GM19351 (cell line): ENCODE measurements around the gene L3MBTL1.
A peak's percentile ranks its signal among the peaks of the same experiment; 100 is the strongest.
"Not testable (repeated sequence)": the region's sequence is repeated elsewhere in the genome, so short reads cannot be mapped to it uniquely, and the experiment has no call there.

ENCODE experiments used
- ATAC-seq: cut with Tn5 transposase; IDR thresholded peaks from one replicate; pipeline ENCODE4 v1.9.1; 2021; ENCODE audit warnings: mild to moderate bottlenecking, moderate library complexity; ENCODE audit not compliant: unreplicated experiment

L3MBTL1 gene

DNA sequence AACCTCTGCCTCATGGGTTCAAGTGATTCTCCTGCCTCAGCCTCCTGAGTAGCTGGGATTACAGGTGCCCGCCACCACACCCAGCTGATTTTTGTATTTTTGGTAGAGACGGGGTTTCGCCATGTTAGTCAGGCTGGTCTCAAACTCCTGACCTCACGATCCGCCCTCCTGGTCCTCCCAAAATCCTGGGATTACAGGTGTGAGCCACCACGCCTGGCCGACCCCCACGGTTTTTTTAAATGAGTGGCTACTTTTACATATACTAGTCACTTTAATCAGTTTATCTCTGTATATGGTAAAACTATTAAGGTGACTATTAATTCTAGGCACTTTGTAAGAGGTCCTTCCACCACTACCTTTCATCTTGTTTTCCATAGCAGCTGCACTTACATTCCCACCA is 5.5 kb upstream of the L3MBTL1 start:
- ATAC-seq, result not testable (repeated sequence)

DNA sequence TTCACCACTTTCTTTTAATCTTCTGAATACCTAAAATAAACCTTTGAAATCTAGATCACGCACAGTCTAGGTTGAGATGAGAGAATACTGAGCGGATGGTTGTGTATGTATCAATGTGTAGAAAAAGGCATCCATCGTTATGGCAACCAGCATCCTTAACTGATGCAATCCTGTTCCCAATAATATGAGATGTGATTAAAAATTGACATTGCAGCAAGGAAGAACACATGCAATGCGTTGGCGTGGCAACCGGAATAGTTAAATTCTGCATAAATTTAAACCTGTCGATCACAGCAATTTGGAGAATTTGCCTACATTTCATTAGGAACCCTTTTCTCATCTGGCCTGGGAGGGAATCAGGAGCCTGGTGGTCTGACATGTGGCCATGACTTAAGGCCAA is 1.3 kb upstream of the L3MBTL1 start:
- no peak for ATAC-seq

DNA sequence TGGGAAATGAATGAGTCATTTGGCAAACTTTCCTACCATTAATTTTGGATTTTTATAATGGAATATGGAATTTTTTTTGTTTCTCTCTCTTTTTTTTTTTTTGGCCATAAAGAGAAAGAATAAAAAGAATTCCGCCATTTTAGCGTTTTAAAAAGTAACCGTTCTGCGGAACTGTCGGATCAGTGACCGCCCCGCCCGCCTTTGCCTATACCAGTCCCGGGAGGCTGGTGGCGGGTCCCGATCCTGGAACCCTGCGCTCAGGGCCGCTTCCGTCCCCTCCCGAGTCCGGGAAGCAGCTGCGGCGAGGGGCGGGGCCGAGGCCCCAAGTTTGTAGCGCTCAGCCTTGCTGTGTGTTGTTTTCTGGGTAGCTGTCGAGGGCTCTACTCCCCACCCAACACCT is 609 bp downstream of the L3MBTL1 start:
- no peak for ATAC-seq

DNA sequence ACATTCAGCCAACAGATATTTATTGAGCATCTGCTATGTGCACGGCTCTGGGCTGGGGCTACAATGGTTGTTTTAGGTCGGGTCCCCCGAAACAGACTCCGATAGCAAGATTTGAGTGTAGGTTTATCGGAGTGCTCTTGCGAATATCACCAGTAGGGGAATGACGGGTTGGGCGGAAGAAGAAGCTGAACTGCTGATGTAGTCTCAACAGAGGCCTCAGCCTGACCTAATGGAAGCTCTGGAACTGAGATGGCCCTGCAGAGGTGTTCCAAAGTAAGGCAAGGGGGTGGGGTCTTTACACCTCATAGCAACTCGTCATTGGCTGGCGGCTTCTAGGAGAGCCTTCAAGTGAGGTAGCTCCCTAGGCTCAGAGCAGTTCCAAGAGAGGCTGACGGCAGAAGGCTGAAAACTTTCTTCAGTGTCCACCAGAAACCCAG is 1.1 kb downstream of the L3MBTL1 start:
- no peak for ATAC-seq

DNA sequence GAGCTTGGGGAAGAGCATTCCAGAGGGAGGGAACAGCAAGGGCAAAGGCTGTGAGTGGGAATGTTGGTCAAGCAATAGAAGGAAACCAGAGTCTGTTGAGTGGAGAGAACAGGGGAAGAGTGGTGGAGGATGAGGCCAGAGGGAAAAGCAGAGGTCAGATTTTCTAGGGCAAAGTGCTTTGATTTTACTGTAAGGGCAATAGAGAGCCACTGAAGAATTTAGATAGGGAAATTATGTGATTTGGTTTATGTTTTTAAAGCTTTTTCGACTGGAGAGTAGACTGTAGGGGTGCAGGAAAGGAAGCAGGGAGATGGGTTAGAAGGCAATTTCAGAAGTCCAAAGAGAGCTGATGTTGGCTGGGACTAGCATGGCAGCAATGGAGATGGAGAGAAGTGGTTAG is 4.4 kb downstream of the L3MBTL1 start:
- no peak for ATAC-seq

DNA sequence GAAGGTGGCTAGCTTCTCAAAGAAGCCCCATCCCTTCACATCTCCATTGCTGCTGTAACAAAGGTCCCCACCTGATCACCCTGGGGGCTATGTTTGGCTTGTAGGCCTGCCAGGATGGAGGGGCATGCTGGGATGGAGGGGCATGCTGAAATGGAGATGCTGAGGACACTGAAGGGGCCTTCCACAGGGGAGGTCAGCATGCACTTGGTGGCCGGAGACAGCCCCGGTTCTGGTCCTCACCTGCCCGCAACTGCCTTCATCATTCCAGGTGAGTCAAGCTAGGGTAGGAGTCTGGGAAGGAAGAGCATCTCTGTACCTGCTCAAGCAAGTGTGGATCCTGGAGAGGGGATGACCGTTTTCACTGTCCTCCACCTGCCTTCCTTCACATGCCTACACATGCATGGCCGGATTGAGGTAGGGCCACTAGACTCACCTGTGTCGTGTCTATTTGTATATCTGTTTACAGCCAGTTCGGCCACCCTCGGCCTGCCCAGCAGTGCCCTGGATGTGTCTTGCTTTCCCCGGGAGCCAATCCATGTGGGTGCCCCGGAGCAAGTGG is 6.0 kb downstream of the L3MBTL1 start:
- peak; percentile 7 for ATAC-seq

DNA sequence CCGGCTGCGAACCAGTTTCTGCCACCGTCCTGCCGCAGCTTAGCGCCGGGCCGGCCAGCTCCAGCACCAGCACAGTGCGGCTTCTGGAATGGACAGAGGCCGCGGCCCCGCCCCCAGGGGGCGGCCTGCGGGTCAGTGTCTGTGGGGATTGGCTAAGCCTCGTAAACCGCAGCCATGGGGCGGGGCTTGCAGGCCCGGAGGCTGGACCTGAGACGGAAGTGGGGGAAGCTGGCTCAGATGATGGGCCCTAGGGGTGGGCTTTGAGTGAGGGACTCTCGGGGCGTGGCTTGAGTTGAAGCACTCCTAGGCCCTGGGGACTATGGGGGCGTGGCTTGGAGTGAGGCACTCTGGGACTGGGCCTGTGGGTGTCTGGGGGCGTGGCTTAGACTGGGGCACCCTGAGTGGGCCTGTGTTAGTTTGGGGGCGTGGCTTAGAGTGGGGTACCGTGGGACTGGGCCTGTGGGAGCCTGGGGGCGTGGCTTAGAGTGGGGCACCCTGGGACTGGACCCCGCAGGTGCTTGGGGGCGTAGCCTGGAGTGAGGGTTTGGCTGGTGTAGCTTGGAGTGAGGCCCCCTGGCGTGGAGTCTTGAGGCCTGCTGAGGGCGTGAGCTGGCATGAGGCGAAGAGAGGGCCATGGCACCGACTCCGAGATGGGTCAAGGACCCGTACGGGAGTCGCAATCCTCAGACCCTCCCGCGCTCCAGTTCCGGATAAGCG is 6.6 kb downstream of the L3MBTL1 start:
- ATAC-seq, result peak; percentile 83

DNA sequence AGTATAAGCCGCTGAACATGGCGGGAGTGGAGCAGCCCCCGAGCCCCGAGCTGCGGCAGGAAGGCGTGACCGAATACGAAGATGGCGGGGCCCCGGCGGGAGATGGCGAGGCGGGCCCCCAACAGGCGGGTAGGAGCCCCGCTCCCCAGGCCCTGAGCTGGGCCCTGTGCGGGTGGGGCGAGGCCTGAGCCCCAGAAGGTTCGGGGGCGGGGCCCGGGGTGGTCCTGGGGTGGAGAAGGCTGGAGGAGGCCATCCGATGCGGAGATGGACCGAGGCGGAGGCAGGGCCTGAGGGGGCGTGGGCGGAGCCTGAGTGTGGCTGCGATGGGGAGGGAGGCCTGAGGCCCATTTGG is 7.1 kb downstream of the L3MBTL1 start:
- ATAC-seq, result peak; percentile 19

DNA sequence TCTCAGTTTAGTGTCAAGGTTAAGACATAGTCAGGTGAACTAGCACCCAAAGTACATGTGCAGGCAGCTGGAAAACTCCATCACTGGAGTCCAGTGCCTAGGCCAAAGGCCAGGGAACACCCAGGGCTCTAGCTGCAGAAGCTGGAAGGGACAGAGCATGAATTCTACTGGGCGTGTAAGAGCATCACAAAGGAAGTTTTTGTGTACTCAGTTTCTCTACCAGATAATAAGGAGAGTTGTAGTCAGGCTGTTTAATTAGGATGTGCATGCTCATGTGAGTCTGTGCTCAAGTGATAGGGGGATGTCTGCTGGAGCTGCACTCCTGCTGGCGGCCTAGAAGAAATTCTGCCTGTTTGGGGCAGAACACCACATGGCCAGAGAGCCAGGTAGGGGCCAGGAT is 8.1 kb downstream of the L3MBTL1 start:
- ATAC-seq, result no peak

DNA sequence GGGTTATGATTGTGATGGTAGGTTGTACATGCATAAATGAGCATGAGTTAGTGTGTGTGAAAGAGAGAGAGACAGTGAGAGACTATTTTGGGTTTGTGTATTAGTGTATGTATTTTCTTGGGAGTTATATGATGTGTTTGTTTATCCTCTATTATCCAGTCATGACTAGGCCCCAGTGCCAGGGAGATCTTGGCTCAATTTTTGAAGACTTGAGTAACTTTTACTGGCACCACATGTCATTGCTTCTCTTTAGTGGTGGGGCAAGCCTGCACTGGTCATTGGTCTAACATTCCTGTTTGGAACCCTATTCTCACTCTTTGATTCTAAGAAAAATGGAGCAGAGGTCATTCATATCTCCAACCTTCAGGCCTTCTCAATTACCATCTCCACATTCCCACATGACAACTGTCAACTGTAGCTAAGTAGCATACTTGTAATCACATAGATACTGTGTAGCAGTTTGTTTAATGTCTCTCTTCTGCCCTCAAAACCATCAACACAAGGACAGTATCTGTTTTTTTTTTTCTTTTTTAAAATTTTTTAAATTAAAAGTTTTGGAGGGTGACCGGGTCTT is 8.8 kb downstream of the L3MBTL1 start:
- no peak for ATAC-seq

DNA sequence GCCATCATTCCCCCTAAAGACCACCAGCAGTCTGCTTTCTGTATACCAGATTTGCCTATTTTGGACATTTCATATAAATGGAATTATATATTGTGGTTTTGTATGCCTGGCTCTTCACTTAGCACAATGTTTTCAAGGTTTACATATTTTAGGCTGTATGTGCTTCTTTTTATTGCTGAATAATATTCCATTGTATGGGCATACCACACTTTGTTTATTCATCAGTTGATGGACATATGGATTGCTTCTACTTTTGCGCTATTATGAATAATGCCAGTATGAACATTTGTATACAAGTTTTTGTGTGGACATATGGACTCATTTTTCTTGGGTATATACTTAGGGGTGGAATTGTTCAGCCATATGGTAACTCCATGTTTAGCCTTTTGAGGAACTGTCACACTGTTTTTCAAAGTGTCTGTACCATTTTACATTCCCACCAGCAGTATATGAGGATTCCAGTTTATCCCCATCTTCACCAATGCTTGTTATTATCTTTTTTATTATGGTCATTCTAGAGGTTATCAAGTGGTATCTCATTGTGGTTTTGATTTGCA is 12.7 kb downstream of the L3MBTL1 start:
- no peak for ATAC-seq

DNA sequence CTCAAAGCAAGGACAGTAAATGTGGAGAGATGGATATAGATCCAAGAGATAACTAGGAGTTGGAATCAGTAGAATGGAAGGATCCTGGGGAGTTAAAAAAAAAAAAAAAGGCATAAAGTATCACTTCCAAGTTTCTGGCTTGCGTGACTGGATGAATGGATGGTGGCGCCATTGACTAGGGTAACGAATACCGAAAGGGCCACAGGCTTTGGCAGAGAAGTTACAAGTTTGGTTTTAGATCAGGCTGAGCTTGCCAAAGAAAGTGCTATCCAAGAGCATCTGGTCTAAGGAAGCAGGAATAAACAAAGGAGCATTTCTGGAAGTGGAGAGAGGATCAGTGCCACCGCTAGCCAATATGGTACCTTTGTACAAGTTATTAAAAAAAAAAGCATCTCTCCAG is 17.5 kb downstream of the L3MBTL1 start:
- no peak for ATAC-seq

DNA sequence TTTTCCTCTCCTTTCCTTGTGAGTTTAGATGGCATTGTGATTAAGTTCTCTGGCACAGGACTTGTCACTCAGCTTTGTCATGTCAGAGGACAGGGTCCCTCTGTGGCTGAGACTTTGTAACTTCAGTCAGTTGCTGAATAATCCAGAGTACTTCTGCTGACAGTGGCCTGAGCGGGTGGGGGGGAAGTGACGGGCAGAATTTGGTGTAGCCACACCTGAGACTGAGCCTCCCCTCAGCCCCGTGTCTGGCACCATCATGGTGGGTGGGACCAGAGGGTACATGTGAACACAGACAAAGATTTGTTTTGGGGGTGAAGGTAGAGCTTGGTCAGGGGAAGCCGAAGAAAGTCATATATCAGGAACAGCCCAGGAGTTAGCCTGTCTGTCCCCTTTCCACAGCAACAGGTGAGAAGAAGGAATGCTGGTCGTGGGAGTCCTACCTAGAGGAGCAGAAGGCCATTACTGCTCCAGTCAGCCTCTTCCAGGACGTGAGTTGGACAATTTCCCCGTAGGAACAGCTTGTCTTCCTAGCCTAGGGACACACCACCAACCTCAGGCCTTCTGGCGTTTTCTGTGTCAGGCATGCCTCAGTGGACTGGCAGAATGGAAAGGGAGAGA is 20.9 kb downstream of the L3MBTL1 start:
- no peak for ATAC-seq

DNA sequence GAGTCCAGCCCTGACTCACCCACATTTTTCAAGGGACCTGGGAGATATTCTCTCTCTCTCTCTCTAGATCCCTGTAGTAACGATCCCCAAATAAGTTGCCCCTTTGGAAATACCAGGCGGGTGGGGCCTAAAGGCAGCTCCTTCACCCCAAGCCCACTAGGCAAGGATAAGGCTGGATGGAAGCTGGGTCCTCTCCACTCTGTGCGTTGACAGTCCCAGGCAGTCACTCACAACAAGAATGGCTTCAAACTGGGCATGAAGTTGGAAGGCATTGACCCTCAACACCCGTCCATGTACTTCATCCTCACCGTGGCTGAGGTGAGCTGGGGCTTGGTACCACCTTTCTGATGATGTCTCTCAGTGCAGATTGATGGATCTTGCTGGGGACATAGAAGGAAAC is 21.6 kb downstream of the L3MBTL1 start:
- no peak for ATAC-seq

DNA sequence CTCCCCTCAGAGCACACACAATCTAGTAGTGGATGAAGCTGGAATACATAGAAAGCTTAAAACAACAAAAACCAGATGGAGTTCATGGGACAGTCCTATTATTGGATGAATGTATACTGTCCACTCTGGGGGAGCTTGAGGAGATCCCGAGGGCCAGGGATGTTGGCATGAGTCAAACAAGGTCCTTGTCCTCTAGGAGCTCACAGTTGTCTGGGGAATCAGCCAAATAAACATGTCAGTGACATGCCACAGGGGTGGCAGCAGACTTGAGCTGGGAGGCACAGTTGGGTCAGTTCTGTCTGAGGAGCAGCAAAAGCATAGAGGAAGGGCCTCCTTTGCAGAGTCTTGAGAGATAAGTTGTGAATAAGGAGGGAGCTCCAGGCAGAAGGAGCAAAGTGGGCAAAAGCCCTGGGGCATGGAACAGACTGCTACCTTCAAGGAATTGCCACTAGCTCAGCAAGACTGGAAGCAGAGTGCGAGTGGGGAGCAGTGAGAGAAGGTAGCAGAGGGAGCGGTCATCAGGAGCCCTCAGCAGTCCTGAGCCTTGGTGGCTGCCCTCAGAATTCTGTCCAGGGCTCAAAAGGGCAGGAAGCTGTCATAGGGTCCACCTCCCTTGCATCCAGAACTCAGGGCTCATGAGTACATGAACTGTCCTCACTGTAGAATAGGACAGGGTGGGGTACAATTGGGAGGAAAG is 22.1 kb downstream of the L3MBTL1 start:
- ATAC-seq, result no peak

DNA sequence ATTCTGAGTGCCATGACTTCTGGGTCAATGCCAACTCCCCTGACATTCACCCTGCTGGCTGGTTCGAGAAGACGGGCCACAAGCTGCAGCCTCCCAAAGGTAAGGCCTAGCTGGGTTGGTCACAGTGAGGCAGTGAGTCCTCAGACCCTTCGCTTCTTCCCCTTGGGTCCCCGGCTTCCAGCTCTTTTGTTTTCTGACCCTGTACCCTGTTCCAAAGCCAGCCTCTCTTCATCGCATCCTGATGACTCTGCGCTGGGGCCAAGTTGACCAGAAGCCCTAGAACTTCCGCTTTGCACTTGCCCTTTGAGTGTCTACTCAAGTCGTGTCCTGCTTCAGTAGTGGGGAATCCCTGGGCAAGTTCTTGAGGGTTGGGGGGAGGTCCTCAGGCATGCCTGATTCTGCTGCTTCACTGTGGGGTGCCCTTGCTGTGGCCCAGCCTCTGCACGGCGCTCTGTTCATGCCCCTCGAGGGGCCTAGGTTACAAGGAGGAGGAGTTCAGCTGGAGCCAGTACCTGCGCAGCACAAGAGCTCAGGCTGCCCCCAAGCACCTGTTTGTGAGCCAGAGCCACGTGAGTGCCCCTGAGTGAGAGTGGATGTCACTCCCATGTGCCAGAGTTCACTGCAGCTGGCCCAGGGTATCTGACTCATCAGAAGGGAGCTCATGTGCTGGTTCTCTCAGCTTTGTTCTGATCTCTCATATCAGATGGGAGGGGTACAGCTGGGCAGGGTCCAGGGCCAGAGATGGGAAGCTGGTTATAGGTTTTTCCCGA is 23.0 kb downstream of the L3MBTL1 start:
- no peak for ATAC-seq

DNA sequence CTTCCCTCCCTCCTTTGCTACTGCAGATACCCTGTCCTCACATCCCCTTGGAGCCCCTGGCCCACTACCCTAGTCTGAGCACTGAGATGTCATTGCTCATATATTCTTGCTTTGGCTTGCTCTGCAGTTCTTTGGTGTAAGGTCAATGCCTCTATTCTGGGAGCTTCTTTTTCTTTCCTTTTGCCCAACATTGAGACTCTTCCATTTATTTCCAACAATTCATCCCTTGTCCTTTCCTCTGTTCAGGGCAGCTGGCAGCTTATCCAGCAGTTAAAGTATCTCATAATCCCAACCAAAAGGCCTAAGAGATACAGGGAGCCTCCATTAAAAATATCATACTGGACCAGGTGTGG is 23.6 kb downstream of the L3MBTL1 start:
- no peak for ATAC-seq

DNA sequence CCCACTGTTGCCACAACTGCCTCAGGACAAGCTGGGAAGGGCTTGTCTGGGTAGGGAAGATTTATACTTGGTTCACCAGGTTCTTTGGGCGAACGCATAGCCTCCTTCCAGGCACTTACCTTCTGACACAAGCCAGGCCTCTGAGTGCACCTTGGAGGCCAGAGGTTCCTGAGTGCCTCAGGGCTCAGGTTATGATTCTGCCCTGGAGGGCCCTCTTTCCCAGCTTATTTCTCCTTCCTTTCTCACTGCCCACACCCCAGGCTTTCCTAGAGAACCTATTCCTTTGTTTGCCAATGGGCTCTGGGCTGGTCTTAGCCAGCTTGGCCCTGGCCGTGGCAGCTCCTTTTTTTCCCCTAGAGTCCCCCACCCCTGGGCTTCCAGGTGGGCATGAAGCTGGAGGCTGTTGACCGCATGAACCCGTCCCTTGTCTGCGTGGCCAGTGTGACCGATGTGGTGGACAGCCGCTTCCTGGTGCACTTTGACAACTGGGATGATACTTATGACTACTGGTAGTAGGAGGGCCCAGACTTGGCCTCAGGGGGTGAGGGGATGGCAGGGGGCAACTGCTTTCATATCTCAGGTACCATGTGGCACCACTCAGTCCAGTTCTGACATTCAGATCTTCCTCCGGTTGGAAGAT is 25.0 kb downstream of the L3MBTL1 start:
- ATAC-seq, result no peak

DNA sequence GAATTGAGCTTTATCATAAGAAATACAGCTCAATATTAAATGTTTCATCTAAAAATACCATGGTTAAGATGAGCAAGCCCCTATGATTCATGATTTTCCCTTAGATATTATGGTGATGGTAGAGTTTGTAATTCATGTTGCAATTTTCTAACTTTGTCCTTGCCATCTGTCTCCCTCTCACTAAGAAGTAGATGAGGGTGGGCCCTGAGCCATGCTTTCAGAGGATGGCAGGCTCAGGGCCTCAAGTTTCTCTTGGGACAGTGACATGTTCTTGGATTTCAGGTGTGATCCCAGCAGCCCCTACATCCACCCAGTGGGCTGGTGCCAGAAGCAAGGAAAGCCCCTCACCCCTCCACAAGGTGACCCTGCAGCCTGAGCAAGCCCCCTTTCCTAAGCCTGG is 25.6 kb downstream of the L3MBTL1 start:
- ATAC-seq, result no peak

DNA sequence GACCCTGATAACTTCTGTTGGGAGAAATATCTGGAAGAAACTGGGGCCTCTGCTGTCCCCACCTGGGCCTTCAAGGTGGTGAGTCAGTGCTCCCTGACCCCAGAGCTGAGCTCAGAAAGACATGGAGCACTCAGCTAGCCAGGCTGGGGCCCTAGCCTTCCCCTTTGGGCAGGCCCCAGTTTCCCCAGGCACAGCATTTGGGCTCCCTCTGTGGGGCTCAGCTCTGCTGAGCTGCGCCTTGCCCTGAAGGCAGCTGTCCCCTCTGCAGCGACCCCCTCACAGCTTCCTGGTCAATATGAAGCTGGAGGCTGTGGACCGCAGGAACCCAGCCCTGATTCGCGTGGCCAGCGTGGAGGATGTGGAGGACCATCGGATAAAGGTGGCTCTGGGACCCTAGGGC is 26.5 kb downstream of the L3MBTL1 start:
- no peak for ATAC-seq
